ENCODE data around the gene RAD51C.
"Not testable (repeated sequence)": the region's sequence is repeated elsewhere in the genome, so short reads cannot be mapped to it uniquely, and the experiment has no call there.

The RAD51C gene

DNA sequence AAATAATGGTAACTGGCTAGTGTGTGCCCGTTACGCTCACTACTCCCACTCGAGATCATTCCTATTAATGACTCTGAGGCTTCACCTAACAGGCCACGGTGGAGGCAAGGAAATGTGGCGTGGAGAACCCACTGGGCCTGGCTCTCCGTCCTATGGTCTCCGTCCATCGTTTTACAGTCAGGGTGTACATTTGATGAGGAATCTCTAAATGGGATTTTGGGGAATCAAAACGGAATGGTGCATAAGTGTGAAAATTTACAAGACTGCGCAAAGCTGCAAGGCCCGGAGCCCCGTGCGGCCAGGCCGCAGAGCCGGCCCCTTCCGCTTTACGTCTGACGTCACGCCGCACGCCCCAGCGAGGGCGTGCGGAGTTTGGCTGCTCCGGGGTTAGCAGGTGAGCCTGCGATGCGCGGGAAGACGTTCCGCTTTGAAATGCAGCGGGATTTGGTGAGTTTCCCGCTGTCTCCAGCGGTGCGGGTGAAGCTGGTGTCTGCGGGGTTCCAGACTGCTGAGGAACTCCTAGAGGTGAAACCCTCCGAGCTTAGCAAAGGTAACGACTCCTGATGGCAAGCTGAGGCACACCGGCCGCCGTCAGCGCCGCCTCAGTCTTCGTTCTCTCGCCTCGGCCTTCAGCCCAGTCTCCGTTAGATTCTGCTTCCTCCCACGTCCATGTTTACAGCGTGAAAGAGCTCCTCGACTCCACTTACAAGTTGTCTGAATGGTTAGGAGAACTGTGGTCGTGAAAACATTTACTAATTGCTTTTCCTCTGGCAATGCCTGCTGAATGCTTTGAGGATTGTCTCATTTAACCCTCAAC lies at the start of gene RAD51C:
Gene RAD51C, plus strand, starts transcription at position 364 of the 817 bp plus-strand sequence. Its CDS starts 42 bp downstream, at position 406.
- peak; percentile 56 to 94 (median 88) for DNase-seq
- intact Hi-C loops (cut with DNase I) = no loop called here

DNA sequence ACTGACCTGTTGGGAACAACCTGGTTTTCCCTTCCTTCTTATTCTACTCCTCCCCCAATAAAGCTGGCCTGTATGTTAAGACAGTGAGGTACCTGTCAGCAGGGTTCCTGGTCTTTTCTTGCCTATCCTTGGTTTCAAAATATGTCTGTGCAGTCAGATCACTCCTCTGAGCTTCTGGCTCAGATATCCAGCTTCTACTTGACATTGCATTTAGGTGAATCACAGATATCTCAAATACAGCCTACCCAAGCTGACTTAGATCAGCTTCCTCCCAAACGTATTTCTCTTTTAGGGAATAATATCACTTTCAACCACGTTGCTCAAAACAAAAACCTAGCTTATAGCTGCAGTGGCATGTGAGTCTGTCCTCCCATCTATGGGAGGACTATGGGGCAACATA lies 49.3 kb upstream of the RAD51C start:
- intact Hi-C loops (cut with DNase I) = no loop called here
- no peak for DNase-seq

DNA sequence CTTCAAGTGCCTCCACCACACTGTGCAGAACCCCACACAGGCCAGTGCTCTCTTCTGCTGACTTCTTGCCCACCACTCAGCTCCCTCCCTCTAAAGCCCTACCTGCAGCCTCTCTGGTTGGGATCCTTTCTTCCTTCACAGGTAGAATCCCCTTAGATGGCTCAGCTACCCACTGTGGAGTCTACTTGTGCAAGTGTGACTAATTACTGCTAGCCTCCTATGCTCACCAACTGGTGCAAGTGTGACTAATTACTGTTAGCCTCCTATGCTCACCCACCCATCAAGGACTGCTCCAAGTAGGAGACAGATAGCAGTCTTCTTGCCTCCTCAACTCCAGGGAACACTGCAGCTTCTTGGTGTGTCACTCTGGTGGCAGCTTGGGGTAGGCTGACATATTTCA lies 44.2 kb upstream of the RAD51C start:
- DNase-seq = no peak
- intact Hi-C loops (cut with DNase I) = no loop called here

DNA sequence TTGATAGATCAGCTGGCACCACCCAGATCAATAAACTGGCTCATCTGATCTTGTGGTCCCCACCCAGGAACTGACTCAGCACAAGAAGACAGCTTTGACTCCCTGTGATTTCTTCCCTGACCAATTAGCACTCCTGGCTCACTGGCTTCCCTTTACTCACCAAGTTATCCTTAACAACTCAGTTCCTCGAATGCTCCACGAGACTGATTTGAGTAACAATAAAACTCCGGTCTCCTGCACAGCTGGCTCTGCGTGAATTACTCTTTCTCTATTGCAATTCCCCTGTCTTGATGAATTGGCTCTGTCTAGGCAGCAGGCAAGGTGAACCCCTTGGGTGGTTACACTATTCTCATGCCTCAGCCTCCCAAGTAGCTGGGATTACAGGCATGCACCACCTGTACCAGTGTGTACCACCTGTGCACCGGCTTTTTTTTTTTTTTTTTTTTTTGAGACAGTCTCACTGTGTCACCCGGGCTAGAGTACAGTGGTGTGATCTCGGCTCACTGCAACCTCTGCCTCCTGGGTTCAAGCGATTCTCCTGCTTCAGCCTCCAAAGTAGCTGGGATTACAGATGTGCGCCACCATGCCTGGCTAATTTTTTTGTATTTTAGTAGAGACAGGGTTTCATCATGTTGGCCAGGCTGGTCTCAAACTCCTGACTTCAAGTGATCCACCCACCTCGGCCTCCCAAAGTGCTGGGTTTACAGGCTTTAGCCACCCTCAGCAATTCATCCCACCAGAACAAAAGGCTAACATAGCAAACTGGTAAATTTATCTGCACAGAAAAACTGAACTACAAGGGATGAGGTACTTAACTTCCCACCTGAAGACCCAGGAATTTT lies 34.2 kb upstream of the RAD51C start:
- intact Hi-C loops (cut with DNase I) = not testable (repeated sequence)
- peak in 1 of 42 donors; percentile 44 for DNase-seq

DNA sequence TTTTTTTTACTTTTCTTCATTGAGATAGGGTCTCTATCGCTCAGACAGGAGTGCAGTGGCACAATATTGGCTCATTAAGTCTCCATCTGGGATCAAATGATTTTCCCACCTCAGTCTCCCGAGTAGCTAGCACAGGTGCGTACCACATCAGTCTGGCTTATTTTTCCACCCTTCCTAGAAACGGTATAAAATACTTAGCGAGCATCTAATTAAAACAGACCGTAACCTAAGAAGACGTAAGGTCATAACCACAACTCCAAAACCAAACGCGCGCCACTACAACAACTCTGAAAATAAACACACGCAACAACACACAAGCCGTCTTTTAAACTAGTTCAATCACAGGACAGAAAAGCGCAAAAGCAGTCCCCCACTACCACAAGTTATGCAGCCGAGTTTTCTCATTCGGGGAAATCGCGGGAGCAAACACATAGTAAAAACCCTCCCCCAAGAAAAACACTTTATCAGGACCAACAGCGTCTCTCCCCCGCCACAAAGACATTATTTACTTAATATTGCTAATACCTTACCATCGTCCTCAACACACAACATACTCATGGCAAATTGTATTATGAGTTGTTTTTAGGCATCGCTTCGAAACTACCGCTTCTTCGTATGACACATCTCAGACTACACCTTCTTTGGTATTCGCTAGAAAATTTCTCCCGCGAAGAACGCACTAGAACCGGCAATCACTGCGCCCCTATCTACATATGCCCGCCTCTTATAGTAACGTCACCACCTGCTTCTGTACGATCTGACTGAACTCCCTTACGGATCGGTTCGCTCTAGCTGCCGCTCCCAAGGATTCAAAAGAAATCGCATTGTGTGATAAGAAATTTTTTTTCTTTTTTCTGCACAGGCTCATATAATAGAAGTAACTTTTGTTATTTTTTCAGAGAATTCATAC lies 33.3 kb upstream of the RAD51C start:
- DNase-seq = peak; percentile 9 to 92 (median 74)
- intact Hi-C loops (cut with DNase I) = no loop called here

DNA sequence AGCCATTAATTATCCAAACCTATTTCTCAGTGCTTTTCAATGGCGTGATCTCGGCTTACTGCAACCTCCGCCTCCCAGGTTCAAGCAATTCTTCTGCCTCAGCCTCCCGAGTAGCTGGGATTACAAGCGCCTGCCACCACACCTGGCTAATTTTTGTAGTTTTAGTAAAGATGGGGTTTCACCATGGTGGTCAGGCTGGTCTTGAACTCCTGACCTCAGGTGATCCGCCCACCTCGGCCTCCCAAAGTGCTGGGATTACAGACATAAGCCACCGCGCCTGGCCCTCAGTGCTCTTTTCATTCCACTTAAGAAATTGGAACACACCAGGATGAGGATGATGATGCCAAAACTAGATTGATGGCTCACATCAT lies 32.7 kb upstream of the RAD51C start:
- peak in 1 of 42 donors; percentile 20 for DNase-seq
- intact Hi-C loops (cut with DNase I) = not testable (repeated sequence)

DNA sequence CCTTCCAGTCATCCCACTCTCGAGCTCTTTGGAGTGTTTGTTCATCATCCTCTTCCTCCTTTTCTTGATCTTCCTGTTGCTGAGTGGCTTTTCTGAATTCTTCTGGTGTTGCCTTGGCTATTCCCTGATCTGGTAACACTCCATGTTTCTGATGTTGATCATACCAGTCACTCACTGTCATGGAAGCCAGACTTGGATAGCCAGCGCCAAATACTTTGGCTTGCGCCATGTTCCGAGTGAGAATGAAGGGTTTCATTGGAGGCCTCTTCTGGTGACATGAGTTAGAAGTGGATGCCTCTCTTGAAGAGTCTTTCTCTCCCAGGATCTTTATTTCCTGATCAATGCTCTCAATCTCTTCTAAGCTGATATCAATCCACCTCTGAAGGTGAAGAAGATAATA lies 31.8 kb upstream of the RAD51C start:
- intact Hi-C loops (cut with DNase I) = no loop called here
- no peak for DNase-seq

DNA sequence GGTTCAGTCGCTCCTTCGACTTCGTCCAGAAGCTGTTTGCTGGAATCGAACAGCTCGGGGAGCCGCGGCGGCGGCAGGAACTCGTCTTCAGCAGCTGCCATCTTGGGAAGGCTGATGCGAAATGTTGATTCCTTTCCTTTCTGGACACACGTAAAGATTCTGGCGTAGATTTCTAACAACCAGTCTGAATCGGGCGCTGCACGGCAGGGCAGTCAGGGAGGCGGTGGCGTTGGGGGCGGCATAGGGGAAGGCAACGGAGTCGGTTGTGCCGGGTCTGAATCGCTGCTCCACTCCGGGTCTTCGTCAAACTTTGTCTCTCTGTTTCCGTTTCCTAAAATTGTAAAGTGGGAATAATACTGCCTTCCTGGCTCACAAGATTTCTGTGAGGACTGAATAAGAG lies 30.9 kb upstream of the RAD51C start:
- no peak for DNase-seq
- intact Hi-C loops (cut with DNase I) = no loop called here

DNA sequence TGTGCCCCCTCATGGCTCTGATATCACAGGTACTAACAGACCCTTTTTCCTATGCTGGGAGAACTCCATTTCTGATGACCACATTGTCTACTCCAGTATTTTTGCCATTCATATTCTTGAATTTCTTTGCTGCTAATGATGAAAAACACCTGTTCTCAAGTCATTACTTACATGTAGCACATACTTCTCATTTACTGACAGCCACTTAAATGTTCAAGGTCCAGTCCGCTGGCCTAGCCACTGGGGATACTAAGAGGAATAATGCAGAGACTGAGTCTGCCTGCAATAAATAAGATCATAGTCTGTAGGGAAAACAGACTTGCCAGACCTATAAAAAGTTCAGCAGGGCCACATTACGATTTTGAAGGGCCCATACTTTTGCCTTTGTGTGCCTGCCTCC lies 28.1 kb upstream of the RAD51C start:
- intact Hi-C loops (cut with DNase I) = no loop called here
- no peak for DNase-seq

DNA sequence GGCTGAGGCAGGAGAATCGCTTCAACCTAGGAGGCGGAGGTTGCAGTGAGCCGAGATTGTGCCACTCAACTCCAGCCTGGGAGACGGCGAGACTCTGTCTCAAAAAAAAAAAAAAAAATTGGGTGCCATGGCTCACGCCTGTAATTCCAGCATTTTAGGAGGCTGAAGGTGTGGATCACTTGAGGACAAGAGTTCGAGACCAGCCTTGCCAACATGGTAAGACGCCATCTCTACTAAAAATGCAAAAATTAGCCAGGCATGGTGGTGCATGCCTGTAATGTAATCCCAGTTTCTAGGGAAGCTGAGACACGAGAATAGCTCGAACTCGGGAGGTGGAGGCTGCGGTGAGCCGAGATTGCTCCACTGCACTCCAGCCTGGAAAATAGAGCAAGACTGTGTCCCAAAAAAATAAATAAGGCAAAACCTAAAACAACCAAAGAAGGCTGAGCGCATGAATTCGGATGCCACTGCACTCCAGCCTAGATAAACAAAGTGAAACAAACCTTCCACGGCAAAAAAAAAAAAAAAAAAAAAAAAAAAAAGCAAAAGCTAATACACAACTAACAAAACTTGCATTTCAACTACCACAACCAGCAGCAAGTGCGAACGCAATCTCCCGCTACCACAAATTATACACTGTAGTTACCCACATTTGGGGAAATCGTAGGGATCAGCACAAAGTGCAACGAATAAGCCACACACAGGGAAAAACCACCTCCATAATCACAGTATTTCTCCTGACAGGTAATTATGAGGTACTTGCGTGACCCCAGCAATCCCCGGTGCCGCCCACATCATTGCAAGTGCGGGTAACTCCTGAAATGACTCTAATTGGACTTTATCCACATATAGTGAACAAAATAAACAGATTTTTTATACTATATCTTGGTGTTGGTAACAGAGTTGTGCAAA lies 26.2 kb upstream of the RAD51C start:
- DNase-seq = no peak
- intact Hi-C loops (cut with DNase I) = no loop called here

DNA sequence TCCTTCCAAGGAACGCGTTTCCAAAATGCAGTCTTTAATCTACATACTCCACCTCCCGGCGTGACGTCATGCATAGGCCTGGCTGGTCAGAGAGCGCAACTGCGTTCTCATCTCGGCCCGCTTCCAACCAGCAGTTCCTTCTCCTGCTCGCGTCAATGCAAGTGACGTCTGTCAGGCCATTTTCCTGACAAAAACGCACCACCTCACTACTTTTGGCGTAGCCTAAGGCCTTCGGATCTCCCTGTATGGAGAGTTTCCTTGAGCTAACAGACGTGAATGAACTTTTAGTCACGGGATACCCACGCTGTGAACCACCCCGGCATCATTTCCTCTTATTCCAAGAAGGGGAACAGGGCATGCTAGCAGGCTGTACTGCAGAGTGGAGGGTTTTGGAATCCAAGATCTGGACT lies 25.5 kb upstream of the RAD51C start:
- intact Hi-C loops (cut with DNase I) = no loop called here
- peak; percentile 7 to 75 (median 46) for DNase-seq

DNA sequence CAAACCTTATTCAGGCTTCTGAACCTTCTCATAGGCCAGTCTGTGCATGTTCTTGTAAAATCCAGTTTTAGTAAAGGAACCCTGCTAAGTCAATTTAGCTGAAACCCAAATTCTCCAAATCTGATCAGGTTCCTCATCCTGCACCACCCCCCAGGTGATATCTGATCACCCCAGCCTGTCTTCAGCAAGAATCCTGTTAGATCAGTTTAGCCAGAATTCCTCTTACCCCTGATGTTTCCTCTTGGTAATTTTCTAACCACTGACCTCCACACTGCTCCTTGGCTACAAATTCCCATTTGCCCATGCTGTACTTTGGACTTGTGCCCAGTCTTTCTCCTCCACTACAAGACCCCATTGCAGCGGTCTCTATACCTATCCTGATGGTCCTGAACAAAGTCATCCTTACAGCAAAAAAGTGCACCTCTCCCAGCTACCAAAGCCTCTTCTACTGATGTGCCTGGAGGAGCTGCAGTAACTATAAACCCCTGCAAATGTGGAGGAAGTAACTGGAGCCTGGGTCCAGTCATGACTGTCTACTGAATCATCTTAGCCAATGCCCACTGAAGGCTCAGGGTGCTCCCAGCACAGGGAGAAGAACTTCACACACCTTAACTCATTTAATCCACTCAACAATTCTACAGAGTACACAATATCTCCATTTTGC lies 24.3 kb upstream of the RAD51C start:
- intact Hi-C loops (cut with DNase I) = no loop called here
- DNase-seq = no peak

DNA sequence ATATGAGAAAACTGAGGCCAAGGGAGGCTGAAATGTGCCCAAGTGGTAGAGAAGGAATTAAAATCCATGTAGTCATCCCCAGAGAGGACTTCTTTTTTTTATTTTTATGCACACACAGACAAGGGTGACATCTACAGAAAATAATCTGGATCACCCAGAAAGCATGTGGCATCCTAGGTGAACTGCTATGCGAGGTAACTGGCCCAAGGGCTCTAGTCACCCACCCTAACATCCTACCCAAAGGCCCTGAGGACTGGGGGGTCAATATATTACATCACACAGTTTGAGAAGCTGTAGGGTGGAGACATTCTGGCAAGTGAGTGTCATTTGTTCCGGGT lies 23.8 kb upstream of the RAD51C start:
- DNase-seq = no peak
- intact Hi-C loops (cut with DNase I) = no loop called here

DNA sequence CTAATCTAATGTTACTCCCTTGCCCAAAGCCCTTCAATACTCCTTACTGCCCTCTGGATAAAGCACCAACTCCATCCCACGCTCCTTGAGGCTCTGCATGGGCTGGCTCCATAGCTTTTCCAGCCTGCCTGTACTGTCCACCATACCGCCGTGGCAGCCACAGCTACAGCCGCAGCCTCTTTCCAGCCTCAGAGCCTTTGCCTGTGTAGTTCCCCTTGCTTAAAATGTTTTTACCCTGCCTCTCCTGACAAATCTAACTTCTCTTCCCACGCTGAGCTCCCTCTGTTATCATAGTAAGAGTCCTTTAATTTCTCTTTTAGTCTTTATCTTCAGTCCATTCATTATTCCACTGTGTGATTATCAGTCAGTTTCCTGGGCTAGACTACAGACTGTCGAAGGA lies 22.5 kb upstream of the RAD51C start:
- intact Hi-C loops (cut with DNase I) = no loop called here

DNA sequence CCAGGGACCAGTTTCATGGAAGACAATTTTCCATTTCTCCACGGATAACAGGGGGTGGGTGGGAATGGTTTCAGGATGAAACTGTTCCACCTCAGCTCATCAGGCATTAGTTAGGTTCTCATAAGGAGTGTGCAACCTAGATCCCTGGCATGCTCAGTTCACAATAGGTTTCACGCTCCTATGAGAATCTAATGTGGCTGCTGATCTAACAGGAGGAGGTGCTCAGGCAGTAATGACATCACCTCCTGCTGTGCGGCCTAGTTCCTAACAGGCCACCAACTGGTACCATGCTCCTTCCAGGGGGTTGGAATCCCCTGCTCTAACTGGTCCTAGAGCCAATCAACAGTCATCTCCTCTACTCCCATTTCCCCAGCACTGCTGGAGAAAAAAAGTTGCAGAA lies 20.4 kb upstream of the RAD51C start:
- no peak for DNase-seq
- intact Hi-C loops (cut with DNase I) = no loop called here

More for the DNA sequence above, 22.5 kb upstream of the RAD51C start:
- no peak for DNase-seq

DNA sequence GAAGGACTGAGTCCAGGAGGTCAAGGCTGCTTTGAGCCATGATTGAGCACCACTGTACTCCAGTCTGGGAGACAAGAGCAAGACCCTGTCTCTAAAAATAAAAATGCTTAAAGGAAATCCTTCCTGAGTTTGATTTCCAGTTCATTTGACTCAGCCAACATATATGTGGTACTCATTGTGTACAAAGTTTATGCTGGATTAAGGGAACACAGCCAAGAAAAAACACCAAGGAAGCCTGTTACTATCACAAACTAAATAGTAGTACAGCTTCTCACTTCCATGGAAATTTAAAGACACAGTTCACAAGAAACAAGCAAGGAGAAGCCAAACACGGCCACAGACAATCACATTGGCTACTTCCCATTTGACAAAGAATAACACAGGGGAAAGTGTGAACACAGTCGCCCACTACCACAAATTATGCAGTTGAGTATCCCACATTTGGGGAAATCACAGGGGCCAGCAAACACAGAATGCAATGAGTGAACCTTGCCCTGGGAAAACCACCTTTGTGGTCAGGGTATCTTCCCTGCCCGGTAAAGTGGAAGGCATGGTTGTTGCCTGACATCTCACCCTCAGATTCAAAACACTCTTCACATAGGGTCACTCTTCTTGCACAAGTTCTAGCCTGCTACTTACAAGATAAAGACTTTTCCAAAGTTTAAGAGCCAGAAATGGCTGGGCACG lies 15.1 kb upstream of the RAD51C start:
- no peak for DNase-seq

DNA sequence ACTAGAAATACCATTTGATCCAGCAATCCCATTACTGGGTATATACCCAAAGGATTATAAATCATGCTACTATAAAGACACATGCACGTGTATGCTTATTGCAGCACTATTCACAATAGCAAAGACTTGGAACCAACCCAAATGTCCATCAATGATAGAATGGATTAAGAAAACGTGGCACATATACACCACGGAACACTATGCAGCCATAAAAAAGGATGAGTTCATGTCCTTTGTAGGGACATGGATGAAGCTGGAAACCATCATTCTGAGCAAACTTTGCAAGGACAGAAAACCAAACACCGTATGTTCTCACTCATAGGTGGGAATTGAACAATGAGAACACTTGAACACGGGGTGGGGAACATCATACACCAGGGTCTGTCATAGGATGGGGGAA lies 14.1 kb upstream of the RAD51C start:
- intact Hi-C loops (cut with DNase I) = not testable (repeated sequence)

More for the DNA sequence above, 15.1 kb upstream of the RAD51C start:
- intact Hi-C loops (cut with DNase I) = no loop called here

More for the DNA sequence above, 14.1 kb upstream of the RAD51C start:
- not testable (repeated sequence) for DNase-seq

All from head of caudate nucleus (tissue), 42 donors.